GM21825 (cell line): ENCODE data around the gene NNMT.

Experiments
- ATAC-seq: cut with Tn5 transposase; IDR thresholded peaks from one replicate; pipeline ENCODE4 v1.9.1; 2021; ENCODE audit warnings: mild to moderate bottlenecking, moderate library complexity; ENCODE audit not compliant: unreplicated experiment

The NNMT gene

GRCh38 chr11:114262681-114263512 is 33.3 kb upstream of the NNMT start:
- ATAC-seq: no peak

- ATAC-seq: no peak
Measured at GRCh38 chr11:114263513-114264170, 32.6 kb upstream of the NNMT start.

DNA sequence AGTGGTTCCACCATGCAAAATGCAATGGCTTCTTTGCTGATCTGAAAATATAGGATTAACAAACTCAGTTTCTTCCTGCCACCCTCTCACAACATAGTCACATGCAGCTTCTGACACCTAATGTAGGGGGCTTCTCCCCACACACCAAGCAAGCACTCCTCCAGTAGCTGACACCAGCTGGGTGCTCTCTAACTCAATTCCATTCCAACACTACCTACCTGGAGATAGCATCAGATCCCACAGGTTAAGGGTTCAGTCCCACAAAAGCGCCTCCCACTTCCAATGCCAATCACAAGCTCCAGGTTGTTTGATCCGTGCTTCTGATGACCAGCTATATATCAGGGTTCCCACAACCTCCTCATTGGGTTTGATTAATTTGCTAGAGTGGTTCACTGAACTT is 31.8 kb upstream of the NNMT start:
- no peak for ATAC-seq

DNA sequence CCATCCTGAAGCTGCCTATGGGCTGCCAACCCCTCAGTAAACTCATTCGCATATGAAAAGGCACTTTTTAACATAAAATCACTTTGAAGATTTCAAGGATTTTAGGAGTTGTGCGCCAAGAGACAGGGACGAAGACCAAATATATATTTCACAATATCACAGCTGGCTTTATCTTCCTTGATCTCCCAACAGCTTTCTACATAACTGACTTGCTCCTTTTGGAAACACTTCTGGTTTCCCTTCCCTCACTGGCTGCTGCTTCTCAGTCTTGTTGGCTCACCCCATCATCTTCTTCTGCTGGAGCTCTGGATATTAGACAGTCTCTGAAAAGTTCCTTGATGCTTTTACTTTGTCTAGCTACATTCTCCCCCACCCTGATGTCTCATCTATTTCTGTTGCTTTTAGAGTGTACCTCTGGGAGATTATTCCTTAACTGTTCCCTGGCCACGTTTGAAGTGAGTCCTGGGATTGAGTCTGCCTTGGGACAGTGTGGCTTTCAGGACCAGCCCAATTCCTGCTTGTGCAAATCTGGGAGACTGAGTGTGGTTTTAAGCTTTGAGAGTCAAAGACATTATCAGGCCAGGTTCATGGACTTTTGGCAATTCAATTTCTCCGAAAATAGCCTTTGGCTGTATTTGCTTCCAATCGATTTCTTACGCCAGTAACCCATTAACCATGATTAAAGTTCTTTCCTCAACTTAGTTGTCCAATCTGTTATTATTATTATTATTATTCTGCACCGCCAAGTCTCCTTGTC is 30.9 kb upstream of the NNMT start:
- no peak for ATAC-seq

- no peak for ATAC-seq
Measured at GRCh38 chr11:114269498-114269897, 26.7 kb upstream of the NNMT start.

GRCh38 chr11:114270531-114271270 is 25.5 kb upstream of the NNMT start:
- no peak for ATAC-seq

GRCh38 chr11:114271316-114271715 is 24.9 kb upstream of the NNMT start:
- no peak for ATAC-seq

DNA sequence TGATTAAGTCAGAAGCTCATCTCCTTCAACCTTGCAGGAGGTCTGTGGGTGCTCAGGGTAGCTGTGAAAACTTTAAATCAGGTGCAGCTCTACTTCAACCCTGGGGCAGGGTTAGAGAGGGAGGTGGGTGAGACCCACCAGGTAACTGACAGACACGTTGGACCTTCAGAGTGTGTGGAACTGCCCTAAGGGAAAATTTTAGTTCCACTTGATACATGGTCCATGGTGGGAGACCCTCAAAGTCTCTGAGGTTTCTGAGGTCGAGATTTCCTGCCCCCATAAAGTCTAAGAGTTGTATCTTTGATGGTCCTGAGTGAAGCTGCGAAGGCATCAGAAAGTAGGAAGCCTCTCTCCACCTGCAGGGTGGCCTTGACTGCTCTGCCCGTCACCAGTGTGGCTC is 23.9 kb upstream of the NNMT start:
- ATAC-seq: no peak

DNA sequence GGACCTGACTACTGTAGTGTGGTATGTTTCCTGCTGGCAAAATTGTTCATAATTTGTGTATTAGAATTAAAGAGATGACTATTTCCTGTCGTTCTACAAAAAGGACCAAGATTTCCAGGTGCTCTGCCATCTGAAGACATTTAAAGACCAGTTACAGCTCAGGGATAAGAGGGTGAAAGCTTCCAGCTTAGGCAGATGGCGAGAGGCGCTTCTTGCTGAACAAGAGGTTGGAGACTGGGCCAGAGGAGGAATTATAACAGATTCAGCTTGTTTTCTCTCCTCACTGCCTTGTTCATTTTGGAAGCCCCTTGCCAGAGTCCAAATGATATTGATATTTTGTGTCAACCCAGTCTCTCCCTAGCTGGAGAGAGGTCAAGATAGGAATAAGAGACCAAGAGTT is 23.1 kb upstream of the NNMT start:
- ATAC-seq: no peak

DNA sequence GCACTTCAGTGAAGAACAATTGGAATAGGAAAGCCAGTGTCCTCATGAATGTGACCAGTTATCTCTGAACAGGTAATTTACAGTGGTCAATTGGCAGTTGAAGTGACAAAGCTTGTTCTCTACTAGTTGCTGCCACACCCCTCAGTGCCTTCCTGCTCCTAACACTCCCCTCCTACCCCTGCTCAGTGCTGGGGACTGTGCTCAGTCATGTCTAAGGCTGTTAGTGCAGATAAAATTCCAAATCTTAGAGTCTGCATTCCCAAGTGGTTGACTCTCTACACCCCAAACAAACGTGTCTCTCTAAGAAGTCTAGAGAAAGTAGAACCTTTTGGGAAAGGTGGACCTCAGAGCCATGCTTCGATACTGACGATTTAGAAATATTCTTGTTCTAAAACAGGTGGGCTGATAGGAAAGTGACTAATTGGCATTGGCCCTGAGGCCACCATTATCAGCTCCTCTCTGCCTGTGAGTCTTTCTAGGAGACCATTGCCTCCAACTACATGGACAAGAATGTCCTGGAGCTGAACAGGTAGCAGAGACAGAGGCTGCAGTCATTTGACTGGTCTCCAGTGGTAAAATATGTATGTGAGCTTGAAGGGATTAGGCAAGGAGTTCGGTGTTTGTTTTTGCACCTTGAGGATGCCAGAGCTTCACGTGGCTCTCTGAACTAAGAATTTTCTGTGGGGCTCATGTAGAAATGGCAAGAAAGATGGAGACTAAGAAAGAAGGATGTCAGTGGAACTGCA is 22.1 kb upstream of the NNMT start:
- ATAC-seq: no peak

GRCh38 chr11:114274637-114275036 is 21.6 kb upstream of the NNMT start:
- ATAC-seq: no peak

GRCh38 chr11:114275280-114275679 is 20.9 kb upstream of the NNMT start:
- no peak for ATAC-seq

DNA sequence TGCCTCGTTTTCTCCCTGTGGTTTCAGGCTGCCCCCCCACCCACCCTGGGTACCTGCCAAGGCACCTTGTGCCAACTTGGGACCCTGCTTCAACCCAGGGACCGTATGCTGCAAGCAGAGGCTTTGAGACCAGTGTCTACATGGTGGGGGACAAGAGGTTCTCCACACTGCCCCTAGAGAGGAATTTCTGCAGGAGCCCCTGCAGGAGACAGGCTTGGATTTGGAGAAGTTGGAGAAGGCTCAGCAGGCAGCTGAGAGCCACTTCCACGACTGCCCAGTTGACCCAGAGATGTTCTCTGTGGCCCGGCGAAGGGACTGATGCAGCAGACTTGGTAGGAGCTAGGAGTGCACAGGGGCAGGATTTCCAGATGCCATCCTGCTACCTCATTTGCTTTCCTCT is 20.1 kb upstream of the NNMT start:
- no peak for ATAC-seq

DNA sequence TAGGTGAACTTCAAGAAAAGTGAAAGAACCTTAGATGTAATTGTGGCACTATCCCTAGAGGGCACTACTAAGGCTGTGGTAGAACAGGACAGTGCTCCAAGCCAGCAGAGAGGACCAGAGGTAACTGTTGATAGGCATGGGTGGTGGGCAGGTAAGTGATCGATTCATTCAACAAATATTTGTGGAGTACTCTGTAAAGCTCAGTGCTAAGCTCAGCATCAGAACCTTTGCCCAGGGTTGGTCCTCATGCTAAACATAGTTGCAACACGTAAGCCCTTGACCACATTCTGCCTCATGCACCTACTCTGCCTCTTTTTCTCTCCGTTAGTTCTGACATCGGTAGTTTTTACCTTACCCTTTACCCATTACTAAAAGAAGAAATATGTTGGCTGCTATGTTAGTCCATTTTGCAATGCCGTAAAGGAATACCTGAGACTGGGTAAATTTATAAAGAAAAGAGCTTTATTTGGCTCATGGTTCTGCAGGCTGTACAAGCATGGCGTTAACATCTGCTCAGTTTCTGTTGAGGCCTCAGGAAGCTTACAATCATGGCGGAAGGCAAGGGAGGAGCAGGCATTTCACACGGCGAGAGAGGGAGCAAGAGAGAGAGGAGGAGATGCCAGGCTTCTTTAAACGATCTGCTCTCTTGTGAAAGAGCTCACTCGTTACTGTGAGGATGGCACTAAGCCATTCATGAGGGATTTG is 18.4 kb upstream of the NNMT start:
- no peak for ATAC-seq

DNA sequence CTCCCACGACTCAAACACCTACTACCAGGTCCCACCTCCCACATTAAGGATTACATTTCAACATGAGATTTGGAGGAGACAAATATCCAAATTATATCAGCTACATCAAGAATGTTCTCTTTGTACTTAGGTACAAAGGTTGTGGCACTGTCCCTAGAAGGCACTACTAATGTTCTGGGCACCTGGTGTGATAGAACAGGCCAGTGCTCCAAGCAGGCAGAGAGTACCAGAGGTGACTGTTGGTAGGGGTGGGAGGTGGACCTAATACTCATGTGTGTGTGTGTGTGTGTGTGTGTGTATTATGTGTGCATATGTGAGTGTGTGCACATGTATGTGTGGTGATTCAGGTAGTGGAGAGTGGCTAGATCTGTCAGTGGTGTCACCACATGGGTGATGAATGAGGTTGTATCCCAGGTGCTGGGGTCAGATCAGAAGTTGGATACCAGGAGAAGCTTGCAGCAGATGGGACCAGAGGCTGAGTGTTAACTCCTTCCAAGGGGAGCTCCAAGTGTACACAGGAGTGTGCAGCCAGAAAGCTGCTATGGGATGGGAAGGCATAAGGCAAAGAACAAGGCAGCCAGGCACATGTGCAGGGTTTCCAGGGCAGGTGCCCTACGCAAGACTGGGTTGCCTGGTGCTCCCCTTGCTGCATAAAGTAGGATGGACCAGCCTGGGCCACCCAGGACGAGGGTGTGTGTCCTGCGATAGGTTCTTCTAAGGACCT is 17.7 kb upstream of the NNMT start:
- ATAC-seq: no peak

GRCh38 chr11:114279792-114280546 is 16.2 kb upstream of the NNMT start:
- ATAC-seq: no peak

DNA sequence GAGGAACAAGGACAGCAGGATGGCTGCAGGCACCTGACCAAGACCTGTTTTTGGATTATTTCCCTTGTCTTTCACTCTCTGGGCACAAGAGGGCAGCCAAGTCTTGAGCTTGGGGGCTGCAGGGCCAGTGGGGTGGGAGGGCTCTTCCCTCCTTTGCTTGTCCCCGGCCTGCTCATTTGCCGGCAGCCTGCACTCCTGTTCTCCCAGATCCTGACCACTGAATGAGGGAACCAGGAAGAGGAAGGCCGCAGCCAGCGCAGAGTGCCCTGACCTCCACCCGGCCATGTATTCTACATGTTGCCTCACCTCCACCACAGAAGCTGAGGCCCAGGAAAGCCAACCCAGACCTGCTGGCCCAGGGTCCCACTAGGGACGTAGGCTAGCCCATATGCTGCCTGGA is 15.5 kb upstream of the NNMT start:
- ATAC-seq: no peak

DNA sequence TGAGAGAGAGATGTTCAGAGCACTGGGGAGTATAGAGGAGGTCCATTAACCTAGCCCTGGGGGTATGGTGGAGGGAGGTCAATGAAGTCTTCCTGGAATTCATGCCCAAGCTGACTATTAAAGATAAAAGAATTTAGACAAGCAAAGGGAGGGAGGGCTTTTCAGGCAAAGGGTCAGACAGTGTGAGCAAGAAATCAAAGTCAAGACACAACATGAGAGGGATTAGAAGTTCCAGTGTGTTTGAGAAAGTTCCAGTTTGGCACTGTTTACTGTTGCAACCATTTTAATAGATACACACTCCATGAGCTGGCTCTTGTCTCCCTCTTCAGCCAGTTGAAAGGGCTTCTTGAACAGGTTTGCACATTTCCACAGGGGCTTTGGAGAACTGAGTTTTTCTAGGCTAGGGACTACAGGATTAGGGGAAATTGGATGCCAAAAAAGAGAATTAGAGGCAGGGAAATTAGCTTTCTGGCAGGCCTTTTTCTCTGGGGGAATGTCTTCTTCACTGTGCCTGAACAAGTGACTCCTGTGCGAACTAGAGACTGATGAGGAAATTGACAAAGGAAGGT is 14.7 kb upstream of the NNMT start:
- no peak for ATAC-seq
